Fibroblast of upper back skin (primary cell): Measurements from ENCODE around the gene SPTLC3.

Experiments
- DNase-seq: peaks from one replicate; pipeline ENCODE4 v3.0.0-alpha.2; 2013

The SPTLC3 gene

GRCh38 chr20:13205425-13205824, 196.7 kb downstream of the SPTLC3 start:
- no peak for DNase-seq

GRCh38 chr20:13205848-13206434, 197.2 kb downstream of the SPTLC3 start:
- DNase-seq = no peak

DNA sequence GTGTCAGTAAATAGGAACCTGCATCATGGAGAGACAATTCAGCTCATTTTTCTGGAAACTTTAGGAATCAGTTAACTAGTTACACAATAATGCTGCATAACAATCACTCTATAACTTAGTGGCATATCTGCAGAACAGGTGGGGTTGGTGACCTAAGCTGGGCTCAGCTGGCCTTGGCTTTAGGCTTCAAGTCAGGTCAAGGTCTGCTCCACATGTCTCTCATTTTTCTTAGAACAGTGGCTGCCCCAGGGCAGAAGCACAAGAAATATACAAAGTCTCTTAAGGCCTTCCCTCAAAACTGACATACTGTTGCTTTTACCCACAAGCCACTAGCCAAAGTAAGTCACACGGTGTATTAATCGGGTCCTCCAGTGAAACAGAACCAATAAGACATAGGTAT, 198.2 kb downstream of the SPTLC3 start:
- no peak for DNase-seq

GRCh38 chr20:13211956-13212618, 203.3 kb downstream of the SPTLC3 start:
- no peak for DNase-seq

DNA sequence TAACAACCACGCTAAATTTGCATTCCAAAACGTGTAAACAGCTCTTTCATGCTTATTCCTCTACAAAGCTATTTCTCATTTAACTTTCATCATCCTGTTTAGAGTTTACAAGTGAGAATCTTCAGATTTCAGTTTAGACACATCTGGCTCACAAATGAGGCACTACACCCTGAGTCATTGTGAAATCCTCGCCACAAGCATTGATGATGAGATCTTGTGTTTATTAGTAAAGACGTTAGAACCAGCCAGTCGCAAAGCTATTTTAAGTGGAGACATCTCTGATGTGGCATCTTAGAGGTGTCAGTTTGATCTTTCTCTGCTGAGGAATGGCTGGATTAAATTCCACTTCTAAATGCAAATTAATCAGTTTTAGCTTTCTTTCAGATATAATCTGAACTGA, 204.0 kb downstream of the SPTLC3 start:
- peak; percentile 35 for DNase-seq

GRCh38 chr20:13213335-13213734, 204.6 kb downstream of the SPTLC3 start:
- no peak for DNase-seq

DNA sequence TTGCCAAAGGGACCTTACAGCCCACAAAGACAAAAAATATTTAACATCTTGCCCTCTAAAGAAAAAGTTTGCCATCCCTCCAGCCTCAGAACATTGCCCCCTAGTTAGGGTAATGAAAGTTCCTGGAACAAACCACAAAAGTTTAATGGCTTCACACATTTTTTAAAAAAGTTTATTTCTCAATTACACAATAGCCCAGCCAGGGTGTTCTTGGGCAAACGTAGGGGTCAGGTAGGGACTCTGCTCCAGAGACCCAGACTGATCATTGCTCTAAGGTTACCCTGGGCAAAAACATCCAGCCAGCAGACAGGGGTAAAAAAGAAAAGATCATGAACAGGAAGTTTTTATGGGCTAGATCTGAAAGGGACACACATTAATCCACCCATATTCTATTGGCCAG, 207.8 kb downstream of the SPTLC3 start:
- DNase-seq = no peak
